GM19025 (cell line): Measurements from ENCODE around the gene TMEM92.

Experiments
- ATAC-seq: cut with Tn5 transposase; IDR thresholded peaks from one replicate; pipeline ENCODE4 v1.9.1; 2021; ENCODE audit warnings: mild to moderate bottlenecking, low read depth, moderate library complexity; ENCODE audit not compliant: unreplicated experiment

TMEM92 gene

DNA sequence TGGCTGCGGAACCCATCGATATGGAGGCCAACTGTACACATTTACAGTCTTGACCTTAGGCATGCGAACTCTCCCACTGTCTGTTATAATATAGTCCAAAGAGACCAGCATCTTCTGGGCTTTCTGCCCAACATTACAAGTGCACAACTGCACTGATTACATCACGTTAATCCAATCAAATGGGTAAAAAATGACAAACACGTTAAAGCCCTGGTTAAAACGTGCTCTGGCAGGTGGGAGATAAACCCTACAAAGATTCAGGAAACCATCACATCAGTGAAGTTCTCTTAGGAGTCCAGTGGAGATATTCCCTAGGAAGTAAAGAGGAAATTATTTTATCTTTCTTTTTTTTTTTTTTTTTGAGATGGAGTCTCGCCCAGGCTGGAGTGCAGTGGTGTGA lies 48.0 kb downstream of the TMEM92 start:
- no peak for ATAC-seq

DNA sequence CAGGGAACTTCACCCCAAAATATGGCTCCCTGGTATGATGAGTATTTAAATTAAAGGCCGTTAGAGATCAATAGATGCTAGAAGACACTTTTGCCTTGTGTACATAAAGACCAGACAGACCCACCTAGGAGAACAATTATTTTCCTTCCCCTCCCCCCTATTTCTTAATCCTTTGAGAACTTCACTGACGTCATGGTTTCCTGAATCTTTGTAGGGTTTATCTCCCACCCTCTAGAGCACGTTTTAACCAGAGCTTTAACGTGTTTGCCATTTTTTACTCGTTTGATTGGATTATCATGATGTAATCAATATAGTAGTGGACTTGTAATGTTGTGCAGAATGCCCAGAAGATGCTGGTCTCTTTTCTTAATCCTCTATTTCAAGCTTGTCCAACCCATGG lies 48.8 kb downstream of the TMEM92 start:
- ATAC-seq = no peak

DNA sequence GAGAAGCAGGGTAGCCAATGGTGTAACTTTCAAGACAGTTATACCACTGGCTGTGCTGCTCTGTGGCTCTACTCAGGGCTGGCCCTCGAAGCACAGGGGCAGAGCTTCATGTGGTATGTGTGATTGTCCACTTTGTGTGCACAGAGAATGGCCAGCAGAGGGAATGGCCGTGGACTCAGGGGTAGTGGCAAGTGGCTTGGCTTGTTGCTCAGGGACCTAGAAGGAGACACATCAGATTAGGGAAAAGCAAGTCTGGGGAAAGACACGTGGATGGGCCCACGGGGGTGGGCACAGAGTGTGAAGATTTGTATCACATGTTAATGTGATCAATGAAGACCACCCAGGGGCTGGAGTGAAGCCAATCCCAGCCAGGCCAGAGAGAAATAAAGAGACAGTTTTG lies 51.6 kb downstream of the TMEM92 start:
- ATAC-seq = no peak

DNA sequence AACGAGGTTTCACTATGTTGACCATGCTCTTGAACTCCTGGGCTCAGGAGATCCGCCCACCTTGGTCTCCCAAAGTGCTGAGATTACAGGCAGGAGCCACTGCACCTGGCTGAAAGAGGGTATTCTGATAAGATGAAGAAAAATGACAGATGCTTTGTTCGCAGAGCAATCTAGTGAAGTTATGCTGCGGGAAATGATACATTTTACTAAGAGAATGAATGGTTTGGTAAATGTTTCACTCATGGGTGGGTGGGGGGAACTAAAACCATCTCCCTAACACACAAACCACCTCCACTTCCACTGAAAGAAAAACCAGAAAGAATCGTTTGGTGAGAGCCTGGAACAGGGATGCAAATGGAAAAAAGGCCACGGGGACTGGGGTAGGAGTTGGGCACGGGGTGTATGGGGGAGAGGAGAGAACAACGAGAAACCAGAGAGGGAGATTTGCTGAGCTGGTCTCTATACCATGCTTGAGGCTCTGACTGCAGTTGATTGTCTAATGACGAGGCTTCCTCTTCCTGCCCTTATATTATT lies 52.6 kb downstream of the TMEM92 start:
- no peak for ATAC-seq

DNA sequence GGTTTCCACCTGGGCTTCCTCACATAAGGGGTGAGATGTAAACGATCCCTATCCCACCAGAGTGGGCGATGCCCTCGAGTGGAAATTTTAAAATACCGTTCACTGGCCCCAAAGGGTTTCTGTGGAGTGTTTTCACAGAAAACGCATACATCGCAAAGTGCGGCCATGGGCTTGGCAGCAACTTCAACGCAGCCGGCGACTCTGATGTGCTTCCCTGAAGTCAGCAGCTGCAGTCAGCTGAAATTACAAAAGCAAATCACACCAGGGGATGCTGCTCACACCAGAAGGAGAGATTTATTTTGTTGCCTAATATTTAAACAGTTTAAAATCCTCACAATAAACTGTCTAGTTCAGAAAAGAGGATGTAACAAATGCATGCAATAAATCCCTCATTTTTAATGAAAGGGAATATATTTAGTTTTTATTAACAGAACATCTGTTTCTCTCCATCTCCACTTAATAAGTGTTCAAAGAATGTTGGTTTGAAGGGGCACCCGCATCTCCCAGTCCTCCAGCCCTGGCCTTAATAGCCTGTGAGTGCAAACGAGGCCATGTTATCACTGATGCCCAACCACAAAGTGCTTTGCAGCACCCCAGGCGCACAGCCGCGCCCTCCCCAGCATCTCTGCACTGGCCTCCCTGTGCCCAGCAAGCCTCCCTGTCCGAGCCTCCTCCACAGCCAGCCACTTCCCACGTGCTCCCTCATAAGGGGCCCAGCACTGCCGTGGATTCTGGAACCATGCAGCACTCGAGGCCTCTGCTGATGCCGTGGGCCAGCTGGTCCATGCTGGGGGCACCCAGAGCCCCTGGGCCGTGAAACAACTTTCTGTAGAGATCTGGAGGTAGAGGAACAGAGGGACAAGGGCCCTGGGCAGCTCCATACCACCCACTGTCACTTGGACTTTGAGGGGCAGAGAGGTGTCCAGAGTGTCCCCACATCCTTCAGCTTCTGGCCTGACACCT lies 54.4 kb downstream of the TMEM92 start:
- ATAC-seq = no peak

DNA sequence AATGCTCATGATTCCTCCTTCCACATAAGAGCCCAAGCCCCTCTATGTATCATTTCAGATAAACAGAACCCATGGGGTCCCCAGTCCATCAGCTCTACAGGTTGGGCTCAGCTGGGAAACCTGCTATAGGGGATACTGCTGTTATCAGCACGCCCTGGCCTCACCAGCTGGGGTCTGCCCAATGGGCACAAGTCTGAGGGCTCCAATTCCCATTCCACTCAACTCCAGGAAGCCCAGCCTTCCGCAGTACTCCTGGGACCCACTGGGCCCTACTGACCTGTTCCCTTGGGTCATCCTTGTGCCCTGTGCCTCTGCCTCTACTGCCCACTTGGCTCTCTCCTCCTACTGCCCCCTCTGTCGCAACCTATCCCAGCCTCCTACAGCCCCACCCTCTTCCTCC lies 55.5 kb downstream of the TMEM92 start:
- ATAC-seq = no peak

DNA sequence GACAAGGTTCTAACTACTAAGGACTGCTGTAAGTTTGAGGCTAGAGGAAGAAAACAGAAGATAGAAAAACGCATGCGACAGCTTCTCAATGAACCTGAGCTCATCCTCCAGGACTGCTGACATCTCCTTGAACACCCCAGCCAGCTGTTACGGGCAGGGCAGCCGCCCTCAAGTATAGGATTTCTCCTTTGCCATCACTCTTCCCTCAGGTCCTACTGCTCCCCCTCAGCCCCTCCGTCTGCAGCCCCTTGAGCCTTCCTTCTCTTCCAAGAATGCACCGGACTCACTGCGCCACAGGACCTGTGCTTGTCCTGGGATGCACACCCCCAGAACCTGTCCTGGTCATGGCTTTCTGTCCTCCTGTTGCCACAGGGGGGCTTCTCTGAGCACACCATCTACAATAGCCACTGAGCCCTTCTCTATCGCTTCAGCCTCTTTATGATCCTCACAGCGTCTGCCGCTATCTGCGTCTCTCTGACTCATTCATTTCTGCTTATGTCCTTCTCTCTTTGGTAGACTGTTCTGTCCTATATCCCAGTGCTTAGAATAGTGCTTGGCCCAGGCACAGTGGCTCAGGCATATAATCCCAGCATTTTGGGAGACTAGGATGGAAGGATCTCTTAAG lies 56.0 kb downstream of the TMEM92 start:
- no peak for ATAC-seq
